ENCODE data around the gene VAMP5. TPM values are rescaled to one million over a fixed set of nuclear protein-coding genes. Genes with fewer than 3 reads are reported as not detected.

Gene VAMP5
- total and polyA plus RNA-seq, 9 of the 15 experiments (the other 6 are each of a cell fraction or from before 2014, with no cell fraction given): 0.54 to 1.9 (median 1.5) TPM; not detected in 2

DNA sequence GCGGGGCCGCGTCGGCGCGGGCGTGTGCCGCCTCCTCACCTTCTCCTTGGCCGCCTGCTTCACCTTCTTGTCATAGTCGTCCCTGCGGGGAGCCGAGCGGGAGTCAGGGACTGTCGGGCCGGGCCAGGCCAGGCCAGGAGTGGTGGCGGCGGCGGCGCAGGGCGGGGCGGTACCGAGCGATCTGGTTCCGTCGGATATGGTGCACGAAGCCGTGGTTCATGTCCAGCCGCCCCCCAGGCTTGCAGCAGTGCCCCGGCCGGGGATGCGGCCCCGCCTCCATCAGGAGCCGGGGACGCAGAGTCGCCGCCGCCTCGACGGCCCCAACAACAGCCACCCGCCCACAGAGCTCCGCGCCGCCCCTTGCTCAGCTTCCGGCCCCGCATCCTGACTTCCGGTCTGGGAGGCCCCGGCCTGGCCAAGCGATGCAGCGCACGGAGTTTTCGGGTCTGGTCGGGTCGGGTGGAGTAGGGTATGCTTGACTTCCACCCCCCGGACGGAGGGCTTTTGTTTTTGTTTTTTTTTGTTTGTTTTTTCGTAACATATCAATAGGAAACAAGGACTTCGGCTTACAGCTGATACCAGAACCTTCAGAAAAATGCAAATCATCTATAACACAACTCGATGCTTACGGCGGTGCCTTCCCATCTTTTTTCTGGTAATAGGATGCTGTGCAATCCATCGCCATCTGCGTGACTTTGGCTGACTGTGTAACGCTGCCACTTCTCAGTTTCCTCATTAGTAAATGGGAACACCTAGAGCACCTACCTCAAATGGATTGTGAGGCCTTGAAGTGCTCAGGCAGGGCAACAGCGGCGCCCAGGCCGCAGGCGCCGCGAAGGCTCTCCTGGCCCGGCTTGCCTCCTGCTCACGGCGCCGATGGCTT lies 27.7 kb downstream of the VAMP5 start, which contains the start of gene C2orf68 (continued):
- TF ChIP-seq, protein P1, sequence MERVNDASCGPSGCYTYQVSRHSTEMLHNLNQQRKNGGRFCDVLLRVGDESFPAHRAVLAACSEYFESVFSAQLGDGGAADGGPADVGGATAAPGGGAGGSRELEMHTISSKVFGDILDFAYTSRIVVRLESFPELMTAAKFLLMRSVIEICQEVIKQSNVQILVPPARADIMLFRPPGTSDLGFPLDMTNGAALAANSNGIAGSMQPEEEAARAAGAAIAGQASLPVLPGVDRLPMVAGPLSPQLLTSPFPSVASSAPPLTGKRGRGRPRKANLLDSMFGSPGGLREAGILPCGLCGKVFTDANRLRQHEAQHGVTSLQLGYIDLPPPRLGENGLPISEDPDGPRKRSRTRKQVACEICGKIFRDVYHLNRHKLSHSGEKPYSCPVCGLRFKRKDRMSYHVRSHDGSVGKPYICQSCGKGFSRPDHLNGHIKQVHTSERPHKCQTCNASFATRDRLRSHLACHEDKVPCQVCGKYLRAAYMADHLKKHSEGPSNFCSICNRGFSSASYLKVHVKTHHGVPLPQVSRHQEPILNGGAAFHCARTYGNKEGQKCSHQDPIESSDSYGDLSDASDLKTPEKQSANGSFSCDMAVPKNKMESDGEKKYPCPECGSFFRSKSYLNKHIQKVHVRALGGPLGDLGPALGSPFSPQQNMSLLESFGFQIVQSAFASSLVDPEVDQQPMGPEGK (CRISPR knock-in tag; IDR thresholded peaks at IDR 0.05; ENCODE audit: borderline replicate concordance): no peak
- TF ChIP-seq BRF1 (IDR thresholded peaks at IDR 0.05; ENCODE audit: borderline replicate concordance, extremely low read depth, insufficient read length) (no peak), GABPB1 (CRISPR knock-in tag; IDR thresholded peaks at IDR 0.05) (peak; percentile 91), POLR2A (conservative IDR thresholded peaks at IDR 0.05) (peak; percentile 94), ZNF592 (IDR thresholded peaks at IDR 0.05) (peak; percentile 83), CHD1 (IDR thresholded peaks at IDR 0.05; ENCODE audit: low read length) (peak; percentile 61), DLX4 (CRISPR knock-in tag; IDR thresholded peaks at IDR 0.05) (no peak), HDAC8 (tag; IDR thresholded peaks at IDR 0.05) (no peak), ZBTB7A (IDR thresholded peaks at IDR 0.05; ENCODE audit: borderline replicate concordance, control insufficient read depth, low read depth, low read length) (peak; percentile 89), U2AF1 (optimal IDR thresholded peaks at IDR 0.05; ENCODE audit: low read depth, low read length) (no peak), ZSCAN29 (IDR thresholded peaks at IDR 0.05) (0 out of 2 replicates have a peak, but pooled peaks have one; percentile 48), POLR2AphosphoS5 (IDR thresholded peaks at IDR 0.05; ENCODE audit: control insufficient read depth, insufficient read depth, low read depth, low read length) (peak; percentile 95), EGR1 (conservative IDR thresholded peaks at IDR 0.05) (peak; percentile 82), HNRNPUL1 (IDR thresholded peaks at IDR 0.05; ENCODE audit: low read length) (no peak), PCBP2 (IDR thresholded peaks at IDR 0.05; ENCODE audit: low read depth, low read length, poor library complexity, severe bottlenecking) (no peak), ZNF583 (CRISPR knock-in tag; IDR thresholded peaks at IDR 0.05) (no peak), CREB1 (IDR thresholded peaks at IDR 0.05) (no peak), CREB1 (CRISPR knock-in tag; IDR thresholded peaks at IDR 0.05) (no peak; the same call in 1 of the 2 replicates), NRF1 (conservative IDR thresholded peaks at IDR 0.05 in 1 of 2, IDR thresholded peaks at IDR 0.05 in 1 of 2) (peak; percentile 73 to 76), ZNF12 (CRISPR knock-in tag; IDR thresholded peaks at IDR 0.05) (peak; percentile 50; the same call in 1 of the 2 replicates), HMG20A (CRISPR knock-in tag; conservative IDR thresholded peaks at IDR 0.05) (no peak), SPI1 (IDR thresholded peaks at IDR 0.05; ENCODE audit: borderline replicate concordance, low read depth, low read length) (no peak), ZBTB17 (CRISPR knock-in tag; IDR thresholded peaks at IDR 0.05) (no peak)

Measured in K562 (cell line).